H1 (cell line): Measurements from ENCODE around the gene SLC12A2. TPM values are rescaled to one million over a fixed set of nuclear protein-coding genes. Genes with fewer than 3 reads are reported as not detected.

ENCODE experiments used
- FOSL1 ChIP-seq: IDR thresholded peaks from 2 replicates; pipeline ENCODE4 v1.6.1; 2011; ENCODE audit warnings: mild to moderate bottlenecking, low read depth, low read length, moderate library complexity; ENCODE audit not compliant: insufficient read depth
- POLR2A ChIP-seq, 2 experiments: IDR thresholded peaks; 1 replicate in 1 of 2; 2 replicates in 1 of 2; pipeline ENCODE4 v1.6.1; 2011; ENCODE audit warnings: low read depth in 2 of 2, low read length in 2 of 2, mild to moderate bottlenecking in 2 of 2; ENCODE audit errors: control extremely low read depth in 1 of 2
- RAD21 ChIP-seq, 2 experiments: IDR thresholded peaks in 1 of 2; conservative IDR thresholded peaks in 1 of 2; 2 replicates each; pipeline ENCODE4 v1.6.1; 2011; ENCODE audit warnings: low read depth in 2 of 2, low read length in 2 of 2, improper control_type of control experiment in 1 of 2, inconsistent platforms in 1 of 2, mild to moderate bottlenecking in 1 of 2, moderate library complexity in 1 of 2
- SAP30 ChIP-seq: fragments of 300-600 bp; sonication (generic); IDR thresholded peaks from 2 replicates; pipeline ENCODE4 v1.7.1; 2012; ENCODE audit warnings: low read length, moderate library complexity, mild to moderate bottlenecking, inconsistent platforms; ENCODE audit not compliant: insufficient read depth, insufficient replicate concordance
- SP2 ChIP-seq: IDR thresholded peaks from 2 replicates; pipeline ENCODE4 v1.6.1; 2012; ENCODE audit warnings: mild to moderate bottlenecking, low read length, inconsistent platforms
- TCF12 ChIP-seq: IDR thresholded peaks from 2 replicates; pipeline ENCODE4 v1.6.1; 2011; ENCODE audit warnings: low read depth, mild to moderate bottlenecking, low read length
- TEAD4 ChIP-seq: IDR thresholded peaks from 2 replicates; pipeline ENCODE4 v1.6.1; 2012; ENCODE audit warnings: low read depth, low read length, inconsistent platforms, mixed read lengths
- polyA plus RNA-seq, 7 experiments: library from polyadenylated mRNA; depleted of rRNA in 3 of 7; stranded (reverse) in 5 of 7; unstranded in 2 of 7; fragments of >200 nt in 5 of 7; fragments of 200-250 nt in 2 of 7; gene quantifications; 1 replicate in 5 of 7; 2 replicates in 1 of 7; 4 replicates in 1 of 7; pipeline versions ENCODE4 v1.2.1 to v1.2.3, GENCODE V29; 2011 to 2013; ENCODE audit warnings: missing spikeins in 2 of 7, mixed read lengths in 2 of 7
- total RNA-seq: library from RNA; stranded (reverse); fragmentation: NEBNext Ultra II Directional; extraction: Animal tissue kit (Norgen Biotek cat#: 25700); gene quantifications from 2 replicates; pipeline ENCODE4 v1.2.1, GENCODE V29; 2021
- TF ChIP-seq, protein P1 (sequence below): fragments of 300-600 bp; sonication (generic); IDR thresholded peaks from 2 replicates; pipeline ENCODE4 v1.7.1; 2012; ENCODE audit warnings: low read length, moderate library complexity, mild to moderate bottlenecking, inconsistent platforms; ENCODE audit not compliant: insufficient replicate concordance
- TF ChIP-seq, protein P2 (sequence below): IDR thresholded peaks from 2 replicates; pipeline ENCODE4 v1.6.1; 2012; ENCODE audit warnings: inconsistent platforms

Gene SLC12A2
- total and polyA plus RNA-seq, 2 of the 8 experiments (the other 6 are each of a cell fraction or from before 2014, with no cell fraction given) = 2.6 to 16.2 TPM

DNA sequence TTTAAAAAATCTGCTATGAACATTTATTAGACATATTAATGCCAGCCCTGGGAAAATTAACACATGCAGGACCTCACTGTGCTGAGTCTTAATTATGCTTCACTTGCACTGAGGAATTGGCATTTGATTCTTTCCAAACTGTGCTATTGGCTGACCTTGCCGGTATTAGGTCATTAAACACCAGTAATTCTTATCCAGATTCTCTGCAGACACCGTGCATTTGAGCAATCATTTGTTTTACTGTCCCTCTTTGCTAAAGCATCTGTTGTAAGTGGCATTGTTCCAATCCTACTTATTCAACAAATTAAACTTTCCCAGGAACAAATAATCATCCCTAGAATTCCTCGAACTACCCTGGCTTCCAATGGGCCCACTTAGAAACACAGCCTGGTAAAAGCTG, 145.0 kb downstream of the SLC12A2 start (continued):
- TF ChIP-seq, protein P1, sequence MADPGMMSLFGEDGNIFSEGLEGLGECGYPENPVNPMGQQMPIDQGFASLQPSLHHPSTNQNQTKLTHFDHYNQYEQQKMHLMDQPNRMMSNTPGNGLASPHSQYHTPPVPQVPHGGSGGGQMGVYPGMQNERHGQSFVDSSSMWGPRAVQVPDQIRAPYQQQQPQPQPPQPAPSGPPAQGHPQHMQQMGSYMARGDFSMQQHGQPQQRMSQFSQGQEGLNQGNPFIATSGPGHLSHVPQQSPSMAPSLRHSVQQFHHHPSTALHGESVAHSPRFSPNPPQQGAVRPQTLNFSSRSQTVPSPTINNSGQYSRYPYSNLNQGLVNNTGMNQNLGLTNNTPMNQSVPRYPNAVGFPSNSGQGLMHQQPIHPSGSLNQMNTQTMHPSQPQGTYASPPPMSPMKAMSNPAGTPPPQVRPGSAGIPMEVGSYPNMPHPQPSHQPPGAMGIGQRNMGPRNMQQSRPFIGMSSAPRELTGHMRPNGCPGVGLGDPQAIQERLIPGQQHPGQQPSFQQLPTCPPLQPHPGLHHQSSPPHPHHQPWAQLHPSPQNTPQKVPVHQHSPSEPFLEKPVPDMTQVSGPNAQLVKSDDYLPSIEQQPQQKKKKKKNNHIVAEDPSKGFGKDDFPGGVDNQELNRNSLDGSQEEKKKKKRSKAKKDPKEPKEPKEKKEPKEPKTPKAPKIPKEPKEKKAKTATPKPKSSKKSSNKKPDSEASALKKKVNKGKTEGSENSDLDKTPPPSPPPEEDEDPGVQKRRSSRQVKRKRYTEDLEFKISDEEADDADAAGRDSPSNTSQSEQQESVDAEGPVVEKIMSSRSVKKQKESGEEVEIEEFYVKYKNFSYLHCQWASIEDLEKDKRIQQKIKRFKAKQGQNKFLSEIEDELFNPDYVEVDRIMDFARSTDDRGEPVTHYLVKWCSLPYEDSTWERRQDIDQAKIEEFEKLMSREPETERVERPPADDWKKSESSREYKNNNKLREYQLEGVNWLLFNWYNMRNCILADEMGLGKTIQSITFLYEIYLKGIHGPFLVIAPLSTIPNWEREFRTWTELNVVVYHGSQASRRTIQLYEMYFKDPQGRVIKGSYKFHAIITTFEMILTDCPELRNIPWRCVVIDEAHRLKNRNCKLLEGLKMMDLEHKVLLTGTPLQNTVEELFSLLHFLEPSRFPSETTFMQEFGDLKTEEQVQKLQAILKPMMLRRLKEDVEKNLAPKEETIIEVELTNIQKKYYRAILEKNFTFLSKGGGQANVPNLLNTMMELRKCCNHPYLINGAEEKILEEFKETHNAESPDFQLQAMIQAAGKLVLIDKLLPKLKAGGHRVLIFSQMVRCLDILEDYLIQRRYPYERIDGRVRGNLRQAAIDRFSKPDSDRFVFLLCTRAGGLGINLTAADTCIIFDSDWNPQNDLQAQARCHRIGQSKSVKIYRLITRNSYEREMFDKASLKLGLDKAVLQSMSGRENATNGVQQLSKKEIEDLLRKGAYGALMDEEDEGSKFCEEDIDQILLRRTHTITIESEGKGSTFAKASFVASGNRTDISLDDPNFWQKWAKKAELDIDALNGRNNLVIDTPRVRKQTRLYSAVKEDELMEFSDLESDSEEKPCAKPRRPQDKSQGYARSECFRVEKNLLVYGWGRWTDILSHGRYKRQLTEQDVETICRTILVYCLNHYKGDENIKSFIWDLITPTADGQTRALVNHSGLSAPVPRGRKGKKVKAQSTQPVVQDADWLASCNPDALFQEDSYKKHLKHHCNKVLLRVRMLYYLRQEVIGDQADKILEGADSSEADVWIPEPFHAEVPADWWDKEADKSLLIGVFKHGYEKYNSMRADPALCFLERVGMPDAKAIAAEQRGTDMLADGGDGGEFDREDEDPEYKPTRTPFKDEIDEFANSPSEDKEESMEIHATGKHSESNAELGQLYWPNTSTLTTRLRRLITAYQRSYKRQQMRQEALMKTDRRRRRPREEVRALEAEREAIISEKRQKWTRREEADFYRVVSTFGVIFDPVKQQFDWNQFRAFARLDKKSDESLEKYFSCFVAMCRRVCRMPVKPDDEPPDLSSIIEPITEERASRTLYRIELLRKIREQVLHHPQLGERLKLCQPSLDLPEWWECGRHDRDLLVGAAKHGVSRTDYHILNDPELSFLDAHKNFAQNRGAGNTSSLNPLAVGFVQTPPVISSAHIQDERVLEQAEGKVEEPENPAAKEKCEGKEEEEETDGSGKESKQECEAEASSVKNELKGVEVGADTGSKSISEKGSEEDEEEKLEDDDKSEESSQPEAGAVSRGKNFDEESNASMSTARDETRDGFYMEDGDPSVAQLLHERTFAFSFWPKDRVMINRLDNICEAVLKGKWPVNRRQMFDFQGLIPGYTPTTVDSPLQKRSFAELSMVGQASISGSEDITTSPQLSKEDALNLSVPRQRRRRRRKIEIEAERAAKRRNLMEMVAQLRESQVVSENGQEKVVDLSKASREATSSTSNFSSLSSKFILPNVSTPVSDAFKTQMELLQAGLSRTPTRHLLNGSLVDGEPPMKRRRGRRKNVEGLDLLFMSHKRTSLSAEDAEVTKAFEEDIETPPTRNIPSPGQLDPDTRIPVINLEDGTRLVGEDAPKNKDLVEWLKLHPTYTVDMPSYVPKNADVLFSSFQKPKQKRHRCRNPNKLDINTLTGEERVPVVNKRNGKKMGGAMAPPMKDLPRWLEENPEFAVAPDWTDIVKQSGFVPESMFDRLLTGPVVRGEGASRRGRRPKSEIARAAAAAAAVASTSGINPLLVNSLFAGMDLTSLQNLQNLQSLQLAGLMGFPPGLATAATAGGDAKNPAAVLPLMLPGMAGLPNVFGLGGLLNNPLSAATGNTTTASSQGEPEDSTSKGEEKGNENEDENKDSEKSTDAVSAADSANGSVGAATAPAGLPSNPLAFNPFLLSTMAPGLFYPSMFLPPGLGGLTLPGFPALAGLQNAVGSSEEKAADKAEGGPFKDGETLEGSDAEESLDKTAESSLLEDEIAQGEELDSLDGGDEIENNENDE = no peak
- TF ChIP-seq TEAD4 (no peak), POLR2A (IDR thresholded peaks at IDR 0.05; ENCODE audit: control extremely low read depth in 1 of 2, low read depth in 2 of 2, low read length in 2 of 2) (no peak), SP2 (no peak), SAP30 (no peak), TCF12 (no peak), FOSL1 (no peak), RAD21 (IDR thresholded peaks at IDR 0.05 in 1 of 2, conservative IDR thresholded peaks at IDR 0.05 in 1 of 2; ENCODE audit: low read depth in 2 of 2, low read length in 2 of 2) (no peak)
- TF ChIP-seq, protein P2, sequence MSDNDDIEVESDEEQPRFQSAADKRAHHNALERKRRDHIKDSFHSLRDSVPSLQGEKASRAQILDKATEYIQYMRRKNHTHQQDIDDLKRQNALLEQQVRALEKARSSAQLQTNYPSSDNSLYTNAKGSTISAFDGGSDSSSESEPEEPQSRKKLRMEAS = no peak
